Pancreas (tissue), 10 donors: ENCODE results near the gene RAMP3. TPM values are rescaled to one million over a fixed set of nuclear protein-coding genes. Genes with fewer than 3 reads are reported as not detected.

Experiments used
- ATAC-seq, 4 donors: fragments of 200-7000 bp; cut with Tn5 transposase; one replicate each; pipeline versions ENCODE4 v1.8.0 to v1.9.1; 2020; ENCODE audit warnings: mild to moderate bottlenecking in 4 of 4, moderate library complexity in 4 of 4
- DNase-seq, 6 donors: peaks; one replicate each; pipeline ENCODE4 v3.0.0-alpha.2; 2020
- FAIRE-seq: peaks from 2 replicates; lab custom pipeline; 2012; peaks lifted over from hg19 to GRCh38; lab: Jason Lieb, UNC
- H3K27ac ChIP-seq, 4 donors: fragments of 200-600 bp; sonication (generic); 1 replicate in 3 of 4; 2 replicates in 1 of 4; pipeline versions ENCODE4 v1.5.0 to v1.8.0; 2020
- H3K27me3 ChIP-seq, 4 donors: fragments of 200-600 bp; one replicate each; pipeline ENCODE4 v1.8.0; 2021
- H3K36me3 ChIP-seq, 3 donors: fragments of 200-600 bp; sonication (generic) in 1 of 3; one replicate each; pipeline versions ENCODE4 v1.5.0 to v1.8.0; 2020 to 2021
- H3K4me1 ChIP-seq, 3 donors: fragments of 200-600 bp; one replicate each; pipeline ENCODE4 v1.8.0; 2021
- H3K4me3 ChIP-seq, 4 donors: fragments of 200-600 bp; sonication (generic) in 2 of 4; one replicate each; pipeline versions ENCODE4 v1.5.0 to v1.8.0; 2020 to 2021
- H3K9me3 ChIP-seq, 4 donors: fragments of 200-600 bp; one replicate each; pipeline ENCODE4 v1.8.0; 2021
- WGBS, 2 donors: extraction: QIAGEN DNeasy Blood & Tissue Kit; methylation state at CpG; one replicate each; pipeline ENCODE4 v1.1.7; 2013; 5-methylcytosine and 5-hydroxymethylcytosine counted together
- intact Hi-C, 3 donors: fragments of 100-400 bp; cut with DNase I; formaldehyde crosslinking; loops; one replicate each; pipeline versions ENCODE4 v1.11.1 to v1.14.2; 2022
- polyA plus RNA-seq, 2 donors: library from polyadenylated mRNA; stranded (reverse); fragments of 200-250 nt; gene quantifications; one replicate each; pipeline ENCODE4 v1.2.3, GENCODE V29; 2013
- total RNA-seq, 6 donors: library from RNA; stranded (reverse); fragmentation: NEBNext Ultra II Directional in 4 of 6; extraction: Animal tissue kit (Norgen Biotek cat#: 25700) in 4 of 6; gene quantifications; one replicate each; pipeline versions ENCODE4 v1.2.1 to v1.2.4, GENCODE V29; 2021 to 2023
- TF ChIP-seq, protein P1 (sequence below), 4 donors: fragments of 200-600 bp; sonication (generic) in 3 of 4; IDR thresholded peaks; one replicate each; pipeline versions ENCODE4 v1.5.0 to v1.8.0; 2021; ENCODE audit warnings: antibody characterized with exemption in 4 of 4
- donor health status: healthy with polysubstance abuse.
- donor health status: DM: no; HTN: no; CAD: no; lungs with moderate emphysema.
- donor health status: DM: no; HTN: no; CAD: no.
- donor health status: control.
- donor health status: control.
- donor health status: Bipolar disorder and iron deficiency.
- donor health status: DM: yes; HTN: yes; CAD: no.
- donor health status: DM: no; HTN: no; CAD: no.
- donor health status: DM: no; HTN: no; CAD: no.
- donor health status: DM: yes; HTN: yes; CAD: no.

The RAMP3 gene
- total and polyA plus RNA-seq, 8 donors: 4.1 to 41.1 (median 7.2) TPM

DNA sequence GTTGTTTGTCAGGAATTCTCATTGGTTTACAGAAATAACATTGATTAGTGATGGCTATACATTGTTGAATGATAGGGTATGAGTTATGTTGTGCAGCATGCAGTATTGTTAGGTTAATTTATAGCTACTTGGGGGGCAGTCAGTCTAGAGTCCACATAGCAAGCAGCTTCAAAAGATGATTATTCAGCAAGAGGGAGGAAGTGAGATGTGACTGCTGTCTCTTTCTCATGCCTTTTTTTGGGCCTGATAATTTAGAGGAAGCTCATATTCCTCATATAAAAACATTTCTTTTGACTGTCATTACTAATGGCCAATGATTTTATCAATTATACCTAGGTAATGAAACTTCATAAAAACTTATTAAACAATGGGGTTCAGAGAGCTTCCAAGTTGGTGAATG, 42.7 kb upstream of the RAMP3 start:
- intact Hi-C loops: no loop called here
- no peak for DNase-seq

GRCh38 chr7:45116048-45116447, 41.5 kb upstream of the RAMP3 start:
- intact Hi-C loops: no loop called here
- TF ChIP-seq, protein P1, sequence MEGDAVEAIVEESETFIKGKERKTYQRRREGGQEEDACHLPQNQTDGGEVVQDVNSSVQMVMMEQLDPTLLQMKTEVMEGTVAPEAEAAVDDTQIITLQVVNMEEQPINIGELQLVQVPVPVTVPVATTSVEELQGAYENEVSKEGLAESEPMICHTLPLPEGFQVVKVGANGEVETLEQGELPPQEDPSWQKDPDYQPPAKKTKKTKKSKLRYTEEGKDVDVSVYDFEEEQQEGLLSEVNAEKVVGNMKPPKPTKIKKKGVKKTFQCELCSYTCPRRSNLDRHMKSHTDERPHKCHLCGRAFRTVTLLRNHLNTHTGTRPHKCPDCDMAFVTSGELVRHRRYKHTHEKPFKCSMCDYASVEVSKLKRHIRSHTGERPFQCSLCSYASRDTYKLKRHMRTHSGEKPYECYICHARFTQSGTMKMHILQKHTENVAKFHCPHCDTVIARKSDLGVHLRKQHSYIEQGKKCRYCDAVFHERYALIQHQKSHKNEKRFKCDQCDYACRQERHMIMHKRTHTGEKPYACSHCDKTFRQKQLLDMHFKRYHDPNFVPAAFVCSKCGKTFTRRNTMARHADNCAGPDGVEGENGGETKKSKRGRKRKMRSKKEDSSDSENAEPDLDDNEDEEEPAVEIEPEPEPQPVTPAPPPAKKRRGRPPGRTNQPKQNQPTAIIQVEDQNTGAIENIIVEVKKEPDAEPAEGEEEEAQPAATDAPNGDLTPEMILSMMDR (IDR thresholded peaks at IDR 0.05): no peak
- H3K4me1 ChIP-seq: no peaks in the 10 kb centered on the region
- FAIRE-seq: no peak
- H3K27me3 ChIP-seq: no peaks in the 10 kb centered on the region
- no peak overlapping the region for H3K4me3 ChIP-seq
- no peak for ATAC-seq
- H3K36me3 ChIP-seq: no peaks in the 10 kb centered on the region
- no peak for DNase-seq
- H3K27ac ChIP-seq: no peak overlapping the region
- no peaks in the 10 kb centered on the region for H3K9me3 ChIP-seq
- WGBS, 2 donors: 56 to 61% methylated on average over 1 of the region's 1 CpG

More for the DNA sequence above, 42.7 kb upstream of the RAMP3 start:
- peaks cover 0 to 8% (median 0%) of the 10 kb centered on the region in 3 donors for H3K4me1 ChIP-seq
- FAIRE-seq (no peak), ATAC-seq (no peak)
- H3K9me3 ChIP-seq: no peaks in the 10 kb centered on the region
- H3K27me3 ChIP-seq: no peaks in the 10 kb centered on the region
- H3K36me3 ChIP-seq: no peaks in the 10 kb centered on the region
- no peak overlapping the region for H3K27ac ChIP-seq
- TF ChIP-seq, protein P1 (IDR thresholded peaks at IDR 0.05): no peak
- no peak overlapping the region for H3K4me3 ChIP-seq

GRCh38 chr7:45117582-45117981, 40.0 kb upstream of the RAMP3 start:
- TF ChIP-seq, protein P1 (IDR thresholded peaks at IDR 0.05): no peak
- Histone ChIP-seq H3K27ac (no peak overlapping the region), H3K4me3 (no peak overlapping the region), H3K27me3 (no peaks in the 10 kb centered on the region), H3K4me1 (no peaks in the 10 kb centered on the region), H3K9me3 (no peaks in the 10 kb centered on the region), H3K36me3 (no peaks in the 10 kb centered on the region)
- ATAC-seq (no peak), DNase-seq (no peak), FAIRE-seq (no peak)
- intact Hi-C loops: no loop called here
- 65 to 80% methylated on average over 4 of the region's 4 CpGs for WGBS, 2 donors

GRCh38 chr7:45118292-45118691, 39.3 kb upstream of the RAMP3 start:
- no peaks in the 10 kb centered on the region for H3K36me3 ChIP-seq
- DNase-seq (no peak), FAIRE-seq (no peak), ATAC-seq (no peak)
- intact Hi-C loops: no loop called here
- H3K27ac ChIP-seq: no peak overlapping the region
- TF ChIP-seq, protein P1 (IDR thresholded peaks at IDR 0.05): no peak
- H3K9me3 ChIP-seq: no peaks in the 10 kb centered on the region
- H3K4me1 ChIP-seq: no peaks in the 10 kb centered on the region
- no peak overlapping the region for H3K4me3 ChIP-seq
- no peaks in the 10 kb centered on the region for H3K27me3 ChIP-seq
- WGBS, 2 donors: 85 to 89% methylated on average over 4 of the region's 4 CpGs

DNA sequence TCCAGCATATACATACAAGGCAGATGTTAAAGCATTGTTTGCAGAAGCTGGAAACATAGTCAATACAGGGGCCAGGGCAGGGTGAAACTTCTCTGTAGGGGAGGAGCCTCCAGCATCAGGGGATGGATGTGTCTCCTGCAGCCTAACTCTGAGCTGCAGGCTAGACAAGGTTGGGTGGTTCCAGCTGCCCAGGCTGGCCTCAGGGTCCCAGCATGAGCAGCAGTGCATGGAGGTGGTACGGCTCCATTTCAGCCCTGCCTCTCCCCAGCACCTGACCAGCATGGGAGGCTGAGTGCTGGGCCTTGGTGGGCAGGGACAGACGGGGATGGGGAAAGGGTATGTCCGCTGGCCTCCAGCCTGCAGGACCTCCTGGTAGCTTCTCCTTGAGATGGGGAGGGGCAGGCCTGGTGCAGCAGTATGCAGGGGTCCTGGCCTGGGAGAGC, 38.7 kb upstream of the RAMP3 start:
- Histone ChIP-seq H3K27ac (no peak overlapping the region), H3K9me3 (no peaks in the 10 kb centered on the region), H3K27me3 (no peaks in the 10 kb centered on the region), H3K4me1 (no peaks in the 10 kb centered on the region), H3K4me3 (no peak overlapping the region), H3K36me3 (no peaks in the 10 kb centered on the region)
- FAIRE-seq (no peak), ATAC-seq (no peak), DNase-seq (no peak)
- TF ChIP-seq, protein P1 (IDR thresholded peaks at IDR 0.05): no peak
- intact Hi-C loops: no loop called here
- WGBS, 2 donors: 90 to 94% methylated on average over 2 to 3 of the region's 3 CpGs
